BLaER1 (cell line): ENCODE data around the gene CPPED1.

ENCODE experiments used
- H3K27ac ChIP-seq: shearing (Covaris generic); formaldehyde crosslinking; 2 replicates; pipeline ENCODE4 v1.8.1; 2022
- H3K27me3 ChIP-seq: shearing (Covaris generic); formaldehyde crosslinking; 2 replicates; pipeline ENCODE4 v1.8.1; 2022
- H3K36me3 ChIP-seq: shearing (Covaris generic); formaldehyde crosslinking; 2 replicates; pipeline ENCODE4 v1.8.1; 2022
- H3K4me1 ChIP-seq: shearing (Covaris generic); formaldehyde crosslinking; 2 replicates; pipeline ENCODE4 v1.8.1; 2022
- H3K4me2 ChIP-seq: shearing (Covaris generic); formaldehyde crosslinking; 2 replicates; pipeline ENCODE4 v1.8.1; 2022
- H3K4me3 ChIP-seq: shearing (Covaris generic); formaldehyde crosslinking; 2 replicates; pipeline ENCODE4 v1.8.1; 2022
- H3K9ac ChIP-seq: shearing (Covaris generic); formaldehyde crosslinking; 2 replicates; pipeline ENCODE4 v1.8.1; 2022
- H3K9me3 ChIP-seq: shearing (Covaris generic); formaldehyde crosslinking; 2 replicates; pipeline ENCODE4 v1.8.1; 2022
- H4K20me1 ChIP-seq: shearing (Covaris generic); formaldehyde crosslinking; 2 replicates; pipeline ENCODE4 v1.8.1; 2022
- Cebpa-rat ChIP-seq: shearing (Covaris generic); IDR thresholded peaks from 2 replicates; pipeline ENCODE4 v1.8.1; 2022

Gene CPPED1

DNA sequence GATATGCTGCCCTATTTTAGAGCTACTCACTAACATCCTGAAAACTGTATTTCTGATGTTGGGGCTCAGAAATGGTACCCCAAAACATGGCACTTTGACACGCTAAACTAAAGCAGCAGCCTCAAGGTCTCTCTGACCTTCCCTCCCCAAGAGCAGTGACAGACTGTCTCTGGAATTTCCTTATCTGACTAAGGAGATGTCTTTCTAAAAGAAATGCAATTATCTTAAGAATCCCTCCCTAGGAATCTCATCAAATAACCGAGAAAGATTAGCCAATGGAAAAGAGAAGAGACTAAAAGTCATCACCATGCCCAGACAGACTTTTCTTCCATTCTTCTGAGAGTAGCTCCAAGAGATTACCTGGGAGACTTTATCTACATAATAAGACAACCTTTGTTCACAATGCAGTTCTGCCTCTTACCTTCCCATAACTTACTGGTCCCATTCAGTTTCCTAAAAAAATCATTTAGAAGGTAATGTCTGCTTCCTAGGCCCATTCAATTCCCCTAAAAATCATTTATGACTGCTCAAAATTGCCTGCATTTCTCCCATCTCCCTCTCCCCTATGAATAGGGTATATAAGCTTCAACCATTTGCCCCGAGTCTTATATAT is 123.9 kb downstream of the CPPED1 start:
- peaks cover 6% of the 10 kb centered on the region; the same call in 1 of the 2 replicates for H3K36me3 ChIP-seq
- H3K27ac ChIP-seq = no peak overlapping the region

GRCh38 chr16:12678983-12679382 is 124.7 kb downstream of the CPPED1 start:
- Histone ChIP-seq H3K27me3 (no peaks in the 10 kb centered on the region), H3K9me3 (no peaks in the 10 kb centered on the region), H3K9ac (no peak overlapping the region), H3K27ac (no peak overlapping the region), H4K20me1 (no peaks in the 10 kb centered on the region), H3K4me3 (no peak overlapping the region), H3K36me3 (peaks cover 6% of the 10 kb centered on the region; the same call in 1 of the 2 replicates), H3K4me2 (no peak overlapping the region), H3K4me1 (peaks cover 45% of the 10 kb centered on the region)
- TF ChIP-seq Cebpa-rat = no peak

More for the DNA sequence above, 123.9 kb downstream of the CPPED1 start:
- H3K27me3 ChIP-seq = no peaks in the 10 kb centered on the region
- H4K20me1 ChIP-seq = no peaks in the 10 kb centered on the region
- no peak for TF ChIP-seq Cebpa-rat
- H3K4me2 ChIP-seq = no peak overlapping the region
- no peaks in the 10 kb centered on the region for H3K9me3 ChIP-seq
- H3K9ac ChIP-seq = no peak overlapping the region
- H3K4me1 ChIP-seq = peaks cover 37% of the 10 kb centered on the region
- no peak overlapping the region for H3K4me3 ChIP-seq

DNA sequence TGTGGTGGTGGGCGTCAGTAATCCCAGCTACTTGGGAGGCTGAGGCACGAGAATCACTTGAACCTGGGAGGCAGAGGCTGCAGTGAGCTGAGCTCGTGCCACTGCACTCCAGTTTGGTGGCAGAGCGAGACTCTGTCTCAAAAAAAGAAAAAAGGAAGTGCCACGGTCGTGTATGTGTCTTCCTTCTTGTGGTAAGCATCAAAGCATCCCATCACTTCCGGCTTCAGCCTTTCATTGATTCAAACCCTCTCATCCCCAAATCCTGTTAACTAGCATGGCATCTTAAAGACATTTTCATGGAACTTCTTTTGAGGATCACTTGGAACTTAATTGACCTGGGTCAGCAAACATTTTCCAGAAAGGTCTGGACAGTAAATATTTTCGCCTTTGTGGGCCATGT is 126.2 kb downstream of the CPPED1 start:
- no peaks in the 10 kb centered on the region for H3K27me3 ChIP-seq
- TF ChIP-seq Cebpa-rat = no peak
- no peak overlapping the region for H3K9ac ChIP-seq
- H3K9me3 ChIP-seq = no peaks in the 10 kb centered on the region
- H3K4me3 ChIP-seq = 0 out of 2 replicates have a peak overlapping the region, but pooled peaks have one; percentile 4
- no peak overlapping the region; the same call in 1 of the 2 replicates for H3K27ac ChIP-seq
- peaks cover 60% of the 10 kb centered on the region for H3K4me1 ChIP-seq
- H3K4me2 ChIP-seq = peak overlapping the region; percentile 72
- no peaks in the 10 kb centered on the region for H3K36me3 ChIP-seq
- H4K20me1 ChIP-seq = no peaks in the 10 kb centered on the region

DNA sequence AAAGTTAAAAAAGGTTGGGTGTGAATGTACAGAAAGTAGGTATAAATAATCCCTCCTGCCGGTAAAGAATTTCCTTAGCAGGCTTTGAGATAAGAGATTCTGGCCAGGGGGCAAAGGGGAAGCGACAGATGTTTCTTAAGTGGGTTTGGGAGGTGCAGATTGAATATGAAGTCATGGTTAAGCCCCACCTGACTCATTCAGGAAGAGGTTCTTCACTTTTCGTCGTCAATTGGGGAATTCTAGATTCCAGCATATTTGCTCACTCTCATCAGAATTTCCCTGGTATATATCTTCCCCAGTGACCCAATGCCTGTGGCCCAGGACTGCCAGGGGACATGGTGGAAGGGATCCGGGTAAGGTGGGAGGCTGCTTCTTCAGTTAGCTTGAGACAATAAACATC is 127.8 kb downstream of the CPPED1 start:
- H3K9ac ChIP-seq = no peak overlapping the region

DNA sequence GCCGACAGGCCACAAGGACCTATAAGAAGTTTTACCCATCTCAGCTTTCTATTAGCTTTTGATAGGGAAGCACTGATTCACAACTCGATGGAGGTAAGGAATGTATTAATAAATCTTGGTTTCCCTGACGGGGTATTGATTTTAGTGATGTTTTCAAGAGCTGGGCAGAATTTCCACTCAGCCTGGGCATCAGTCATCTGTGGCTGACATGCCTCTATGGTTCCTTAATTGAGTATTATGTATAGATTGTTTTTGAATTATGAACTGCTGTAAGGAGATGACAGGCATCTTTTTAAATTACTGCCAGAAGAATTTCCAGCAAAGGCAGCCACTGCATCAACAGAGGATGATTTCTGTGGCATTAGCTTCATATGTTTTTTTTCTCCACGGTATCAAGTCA is 128.6 kb downstream of the CPPED1 start:
- Histone ChIP-seq H3K27ac (0 out of 2 replicates have a peak overlapping the region, but pooled peaks have one; percentile 11), H3K27me3 (no peaks in the 10 kb centered on the region), H3K4me1 (peaks cover 62% of the 10 kb centered on the region), H3K9ac (no peak overlapping the region), H4K20me1 (no peaks in the 10 kb centered on the region), H3K9me3 (peaks cover 9% of the 10 kb centered on the region; the same call in 1 of the 2 replicates), H3K4me2 (peak overlapping the region; percentile 72), H3K4me3 (no peak overlapping the region), H3K36me3 (peaks cover under 1% of the 10 kb centered on the region; the same call in 1 of the 2 replicates)
- TF ChIP-seq Cebpa-rat = no peak

More for the DNA sequence above, 127.8 kb downstream of the CPPED1 start:
- TF ChIP-seq Cebpa-rat = no peak
- Histone ChIP-seq H3K4me2 (peak overlapping the region; percentile 72), H3K27ac (0 out of 2 replicates have a peak overlapping the region, but pooled peaks have one; percentile 11), H3K27me3 (no peaks in the 10 kb centered on the region), H3K9me3 (peaks cover 4% of the 10 kb centered on the region; the same call in 1 of the 2 replicates), H3K4me3 (no peak overlapping the region), H3K4me1 (peaks cover 66% of the 10 kb centered on the region), H4K20me1 (no peaks in the 10 kb centered on the region), H3K36me3 (no peaks in the 10 kb centered on the region)

DNA sequence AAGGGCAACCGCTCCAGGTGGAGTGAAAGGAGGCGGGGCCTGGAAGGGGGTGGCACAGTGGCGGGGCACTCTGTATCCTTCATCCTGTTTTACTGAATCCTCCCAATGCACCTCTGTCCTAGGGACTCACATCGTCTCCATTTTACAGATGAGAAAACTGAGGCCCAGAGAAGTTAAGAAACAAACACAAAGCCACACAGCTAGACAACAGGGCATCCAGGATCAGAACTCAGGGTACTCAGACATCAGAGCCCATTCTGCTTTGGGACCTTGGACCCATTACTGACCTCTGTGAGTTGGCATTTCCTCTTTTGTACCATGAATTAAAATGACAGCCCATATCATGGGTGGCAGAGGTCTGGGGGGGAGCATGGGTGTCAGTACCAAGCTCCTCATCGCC is 129.2 kb downstream of the CPPED1 start:
- no peak overlapping the region for H3K9ac ChIP-seq
- H3K4me2 ChIP-seq = peak overlapping the region; percentile 72
- no peaks in the 10 kb centered on the region for H3K27me3 ChIP-seq
- no peak for TF ChIP-seq Cebpa-rat
- H3K36me3 ChIP-seq = peaks cover 6% of the 10 kb centered on the region
- H3K9me3 ChIP-seq = peaks cover 14% of the 10 kb centered on the region
- no peak overlapping the region for H3K27ac ChIP-seq
- H4K20me1 ChIP-seq = no peaks in the 10 kb centered on the region
- H3K4me1 ChIP-seq = peaks cover 62% of the 10 kb centered on the region
- no peak overlapping the region for H3K4me3 ChIP-seq

DNA sequence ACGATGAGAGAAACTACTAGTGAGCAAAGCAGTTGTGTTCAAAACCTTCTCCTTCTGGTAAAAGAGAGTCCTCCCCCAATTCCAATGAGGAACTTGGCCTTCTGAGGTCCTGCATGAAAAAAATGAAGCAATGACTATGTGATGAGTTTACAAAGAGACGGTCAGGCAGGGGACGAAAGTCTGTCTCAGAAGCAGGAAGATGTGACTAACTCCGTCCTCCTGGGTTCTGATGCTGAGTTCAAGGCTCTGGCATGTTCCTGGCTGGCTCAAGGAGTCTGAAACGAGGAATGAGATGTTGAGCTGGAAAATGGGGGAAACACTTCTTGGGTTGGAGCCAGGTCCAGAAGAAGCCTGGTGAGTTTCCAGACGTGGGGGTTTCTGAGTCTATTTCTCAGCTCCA is 129.6 kb downstream of the CPPED1 start:
- Histone ChIP-seq H4K20me1 (no peaks in the 10 kb centered on the region), H3K9ac (no peak overlapping the region), H3K4me1 (peaks cover 62% of the 10 kb centered on the region), H3K27me3 (no peaks in the 10 kb centered on the region), H3K9me3 (peaks cover 19% of the 10 kb centered on the region), H3K36me3 (peaks cover 6% of the 10 kb centered on the region), H3K4me2 (peak overlapping the region; percentile 72), H3K27ac (no peak overlapping the region), H3K4me3 (no peak overlapping the region)
- no peak for TF ChIP-seq Cebpa-rat

DNA sequence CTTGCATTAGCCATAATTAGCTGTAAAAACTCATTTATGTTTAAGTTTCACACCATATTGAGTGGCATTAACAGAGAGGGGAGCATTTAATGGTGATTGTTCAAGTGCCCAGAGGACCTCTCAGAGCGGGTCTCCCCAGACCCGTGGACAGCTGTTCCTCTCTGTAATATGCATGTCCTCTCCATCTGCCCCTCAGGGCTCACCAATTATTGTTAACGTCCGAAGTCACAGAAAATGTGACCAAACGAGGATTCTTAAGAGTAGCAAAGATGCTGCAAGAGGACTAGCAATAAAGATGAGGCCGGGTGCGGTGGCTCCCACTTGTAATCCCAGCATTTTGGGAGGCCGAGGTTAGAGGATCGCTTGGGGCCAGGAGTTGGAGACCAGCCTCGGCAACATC is 130.2 kb downstream of the CPPED1 start:
- Histone ChIP-seq H3K4me1 (peaks cover 62% of the 10 kb centered on the region), H3K36me3 (peaks cover 6% of the 10 kb centered on the region), H3K27ac (no peak overlapping the region), H3K4me3 (peak overlapping the region; percentile 10; the same call in 1 of the 2 replicates), H3K9me3 (peaks cover 25% of the 10 kb centered on the region), H4K20me1 (no peaks in the 10 kb centered on the region), H3K9ac (no peak overlapping the region; the same call in 1 of the 2 replicates), H3K4me2 (peak overlapping the region; percentile 72), H3K27me3 (no peaks in the 10 kb centered on the region)
- TF ChIP-seq Cebpa-rat = no peak

GRCh38 chr16:12672986-12673385 is 130.7 kb downstream of the CPPED1 start:
- Histone ChIP-seq H4K20me1 (no peaks in the 10 kb centered on the region), H3K9ac (no peak overlapping the region; the same call in 1 of the 2 replicates), H3K36me3 (peaks cover 6% of the 10 kb centered on the region), H3K27me3 (no peaks in the 10 kb centered on the region), H3K27ac (peak overlapping the region; percentile 39; the same call in 1 of the 2 replicates), H3K4me2 (peak overlapping the region; percentile 72), H3K9me3 (peaks cover 30% of the 10 kb centered on the region), H3K4me3 (peak overlapping the region; percentile 10; the same call in 1 of the 2 replicates), H3K4me1 (peaks cover 61% of the 10 kb centered on the region)
- no peak for TF ChIP-seq Cebpa-rat

- TF ChIP-seq Cebpa-rat = no peak
- H3K27me3 ChIP-seq = no peaks in the 10 kb centered on the region
- H3K9ac ChIP-seq = no peak overlapping the region
- no peak overlapping the region for H3K27ac ChIP-seq
- no peak overlapping the region for H3K4me3 ChIP-seq
- H3K4me2 ChIP-seq = no peak overlapping the region
- no peaks in the 10 kb centered on the region for H4K20me1 ChIP-seq
- H3K9me3 ChIP-seq = peaks cover 52% of the 10 kb centered on the region
- peaks cover 7% of the 10 kb centered on the region for H3K36me3 ChIP-seq
- H3K4me1 ChIP-seq = peaks cover 30% of the 10 kb centered on the region
Measured at GRCh38 chr16:12669908-12670307, 133.8 kb downstream of the CPPED1 start.
